ENCODE results near the gene SETDB1. TPM values are rescaled to one million over a fixed set of nuclear protein-coding genes. Genes with fewer than 3 reads are reported as not detected.
A peak's percentile ranks its signal among the peaks of the same experiment; 100 is the strongest.

The SETDB1 gene
- total and polyA plus RNA-seq, 2 of the 8 experiments (the other 6 are each of a cell fraction or from before 2014, with no cell fraction given) = 27.5 to 48.8 TPM

- Histone ChIP-seq H3K18ac (ENCODE audit: extremely low read depth, low read length) (peak overlapping the region; percentile 91), H4K8ac (ENCODE audit: extremely low read depth, insufficient read depth, low read length) (no peak overlapping the region; the same call in 1 of the 2 replicates), H3K4ac (replicated peaks; ENCODE audit: insufficient read length, low read depth, low read length) (peak overlapping the region; percentile 36), H3K14ac (ENCODE audit: insufficient read length) (no peak overlapping the region), H3K4me3 (ENCODE audit: extremely low read depth in 1 of 4, insufficient read depth in 2 of 4, low read depth in 3 of 4, low read length in 4 of 4) (no peak overlapping the region; a peak in 1 of 8 replicates), H2BK12ac (ENCODE audit: low read depth, low read length) (peak overlapping the region; percentile 75; the same call in 1 of the 2 replicates), H2AFZ (ENCODE audit: low read length) (no peak overlapping the region), H2BK15ac (ENCODE audit: low read length) (no peak overlapping the region; the same call in 1 of the 2 replicates), H2BK20ac (ENCODE audit: low read length) (peak overlapping the region; percentile 23), H2BK120ac (replicated peaks; ENCODE audit: low read depth, low read length) (peak overlapping the region; percentile 5), H3K27ac (ENCODE audit: low read depth, low read length) (no peak overlapping the region), H3K79me1 (ENCODE audit: low read depth, low read length) (no peaks in the 10 kb centered on the region; the same call in 1 of the 2 replicates), H2BK5ac (ENCODE audit: low read depth, low read length) (peak overlapping the region; percentile 79; the same call in 1 of the 2 replicates), H4K5ac (ENCODE audit: insufficient read length, low read depth, low read length) (peak overlapping the region; percentile 47), H3K36me3 (ENCODE audit: control insufficient read depth in 2 of 4, insufficient read depth in 4 of 4, low read length in 3 of 4) (no peaks in the 10 kb centered on the region), H3K56ac (replicated peaks; ENCODE audit: insufficient read length, low read depth, low read length) (no peak overlapping the region), H3K9ac (replicated peaks in 1 of 4; ENCODE audit: extremely low read depth in 1 of 4, low read depth in 3 of 4, low read length in 3 of 4) (no peak overlapping the region), H2AK5ac (ENCODE audit: low read depth, low read length) (no peak overlapping the region), H3K23me2 (ENCODE audit: low read depth, low read length) (peaks cover 3% of the 10 kb centered on the region), H3K27me3 (replicated peaks in 1 of 4; ENCODE audit: control insufficient read depth in 3 of 4, extremely low read depth in 1 of 4, insufficient read depth in 3 of 4, low read length in 3 of 4) (no peaks in the 10 kb centered on the region), H3K79me2 (ENCODE audit: control insufficient read depth in 1 of 2, insufficient read depth in 2 of 2, low read length in 2 of 2) (peaks cover 0 to 4% of the 10 kb centered on the region in 2 experiments; a peak in 1 of 4 replicates), H3K4me1 (replicated peaks in 1 of 4; ENCODE audit: control insufficient read depth in 3 of 4, insufficient read depth in 4 of 4, low read length in 3 of 4) (peaks cover 9 to 42% (median 33%) of the 10 kb centered on the region in 4 experiments), H3K23ac (ENCODE audit: insufficient read length) (no peak overlapping the region), H3K4me2 (ENCODE audit: insufficient read depth in 1 of 2, low read depth in 2 of 2, low read length in 2 of 2) (peak overlapping the region; percentile 1 to 41; a peak in 3 of 4 replicates), H3K9me3 (ENCODE audit: insufficient read depth in 2 of 2, low read depth in 1 of 2, low read length in 1 of 2) (no peaks in the 10 kb centered on the region), H4K91ac (replicated peaks; ENCODE audit: insufficient read length, low read length) (peak overlapping the region; percentile 36), H4K20me1 (replicated peaks in 1 of 2; ENCODE audit: control insufficient read depth in 1 of 2, insufficient read depth in 2 of 2, low read length in 2 of 2) (no peaks in the 10 kb centered on the region)
- 39% methylated on average over 23 of the region's 23 CpGs; no CpG with 5 or more reads in 1 of the 2 experiments for WGBS, 2 experiments (ENCODE audit: extremely low coverage in 1 of 2, insufficient coverage in 1 of 2, insufficient read length in 1 of 2, insufficient replicate concordance in 2 of 2, low coverage in 1 of 2, low lambda C conversion rate in 2 of 2, missing lambda C conversion rate in 1 of 2)
- CTCF ChIA-PET (ENCODE audit: partially characterized antibody) = interaction anchor here (0.6 to 14.5 kb wide), 16 partner anchors 8 to 205 kb away, joined by 3 to 183 read pairs (median 8); partner anchors contain the start of genes MINDY1 and SETDB1
- POLR2A ChIA-PET (ENCODE audit: partially characterized antibody) = interaction anchor here (0.6 to 11.3 kb wide), 7 partner anchors 7 to 72 kb away, joined by 3 to 133 read pairs (median 6); partner anchors contain the start of genes CERS2 and MINDY1
- peak; percentile 61 to 95 for DNase-seq (ENCODE audit: low read depth in 1 of 2, low spot score in 2 of 2)
- peak; percentile 76 for FAIRE-seq
Measured at GRCh38 chr1:150979092-150980056, 53.2 kb downstream of the SETDB1 start.

All from H1 (cell line).